K562 (cell line): ENCODE results near the gene TKTL2. TPM values are rescaled to one million over a fixed set of nuclear protein-coding genes. Genes with fewer than 3 reads are reported as not detected.

ENCODE experiments used
- ATAC-seq: fragments of 200-7000 bp; cut with Tn5 transposase; 3 replicates; pipeline ENCODE4 v1.9.1; 2020; ENCODE audit warnings: moderate library complexity
- BruUV-seq: library from RNA; stranded (reverse); fragments of 400-500 nt; replicated peaks from 2 replicates; lab custom pipeline; 2021; lab: Mats Ljungman, UMichigan
- CTCF ChIA-PET: fragments of 300-600 bp; formaldehyde crosslinking; extraction: SDS; loops from one replicate; lab custom pipeline; 2021; ENCODE audit warnings: low intra/inter-chr PET ratio; lab: Yijun Ruan, JAX
- POLR2A ChIA-PET: fragments of 300-600, 350-650 bp; sonication (Branson Sonifier 250); formaldehyde crosslinking; extraction: SDS; loops from one replicate; lab custom pipeline; 2021; ENCODE audit warnings: antibody characterized with exemption, inconsistent platforms; lab: Yijun Ruan, JAX
- DNase-seq, 4 experiments: peaks; one replicate each; pipeline versions ENCODE4 v3.0.0 to v3.0.0-alpha.2; 2011 to 2018; ENCODE audit warnings: low spot score in 3 of 4, mixed read lengths in 3 of 4; ENCODE audit errors: extremely low read depth in 1 of 4
- FAIRE-seq: peaks from 2 replicates; lab custom pipeline; 2011; peaks lifted over from hg19 to GRCh38; lab: Jason Lieb, UNC
- H2AFZ ChIP-seq: 2 replicates; pipeline ENCODE4 v1.6.0; 2011; ENCODE audit warnings: low read depth, low read length, control low read depth, inconsistent platforms
- H3K27ac ChIP-seq: fragments of 200-600 bp; 3 replicates; pipeline ENCODE4 v1.8.0; 2011; ENCODE audit warnings: low read depth, mild to moderate bottlenecking, control low read depth, inconsistent platforms, low read length, moderate library complexity, mixed read lengths; ENCODE audit errors: extremely low read depth
- H3K27me3 ChIP-seq, 2 experiments: fragments of 300-600 bp in 1 of 2; 2 replicates in 1 of 2; 3 replicates in 1 of 2; pipeline versions ENCODE4 v1.6.0 to v1.8.0; 2011; ENCODE audit warnings: inconsistent platforms in 2 of 2, low read length in 2 of 2, mild to moderate bottlenecking in 1 of 2, mixed read lengths in 1 of 2, moderate library complexity in 1 of 2; ENCODE audit not compliant: control insufficient read depth in 2 of 2, insufficient read depth in 2 of 2
- H3K36me3 ChIP-seq: fragments of 300-600 bp; 3 replicates; pipeline ENCODE4 v1.8.0; 2011; ENCODE audit warnings: mild to moderate bottlenecking, low read length, inconsistent platforms; ENCODE audit not compliant: control insufficient read depth, insufficient read depth
- H3K4me1 ChIP-seq, 2 experiments: fragments of 200-600 bp in 1 of 2; replicated peaks in 1 of 2; 2 replicates in 1 of 2; 3 replicates in 1 of 2; pipeline versions ENCODE4 v1.5.1 to v1.8.0; 2011; ENCODE audit warnings: inconsistent platforms in 2 of 2, low read length in 2 of 2, mild to moderate bottlenecking in 1 of 2, mixed read lengths in 1 of 2, moderate library complexity in 1 of 2; ENCODE audit not compliant: control insufficient read depth in 2 of 2, insufficient read depth in 2 of 2
- H3K4me2 ChIP-seq: 2 replicates; pipeline ENCODE4 v1.6.1; 2011; ENCODE audit warnings: low read length, control low read depth, inconsistent platforms, mixed read lengths; ENCODE audit not compliant: insufficient read depth
- H3K4me3 ChIP-seq: fragments of 200-600 bp; sonication (generic), shearing (Covaris generic); 2 replicates; pipeline ENCODE4 v1.5.1; 2016; ENCODE audit warnings: control low read depth, inconsistent platforms
- H3K79me2 ChIP-seq: fragments of 200-600 bp; 3 replicates; pipeline ENCODE4 v1.8.0; 2011; ENCODE audit warnings: low read length, inconsistent platforms; ENCODE audit not compliant: control insufficient read depth, insufficient read depth
- H3K9ac ChIP-seq, 2 experiments: 2 replicates each; pipeline versions ENCODE4 v1.6.0 to v1.6.1; 2011; ENCODE audit warnings: low read depth in 2 of 2, low read length in 2 of 2, control low read depth in 1 of 2, inconsistent platforms in 1 of 2, mild to moderate bottlenecking in 1 of 2, mixed read lengths in 1 of 2; ENCODE audit not compliant: insufficient read depth in 1 of 2
- H3K9me1 ChIP-seq: one replicate; pipeline ENCODE4 v1.6.0; 2011; ENCODE audit warnings: inconsistent platforms, mild to moderate bottlenecking, low read length, moderate library complexity; ENCODE audit not compliant: control insufficient read depth, insufficient read depth
- H3K9me3 ChIP-seq: replicated peaks from 2 replicates; pipeline ENCODE4 v1.5.1; 2011; ENCODE audit warnings: low read depth, low read length, inconsistent platforms; ENCODE audit not compliant: control insufficient read depth, insufficient read depth
- H4K20me1 ChIP-seq: replicated peaks from 2 replicates; pipeline ENCODE4 v1.6.1; 2011; ENCODE audit warnings: low read length, inconsistent platforms, mixed read lengths; ENCODE audit not compliant: control insufficient read depth, insufficient read depth
- CCAR2 ChIP-seq: fragments of 200-400 bp; formaldehyde crosslinking; IDR thresholded peaks from 2 replicates; pipeline ENCODE4 v1.6.1; 2017; ENCODE audit warnings: mild to moderate bottlenecking, low read depth, low read length
- HLTF ChIP-seq: fragments of 450-650 bp; IDR thresholded peaks from 2 replicates; pipeline ENCODE4 v1.6.1; 2016
- ILK ChIP-seq: fragments of 450-650 bp; IDR thresholded peaks from 2 replicates; pipeline ENCODE4 v1.6.1; 2016; ENCODE audit warnings: missing genetic modification characterization, low read depth, mild to moderate bottlenecking, missing compliant biosample characterization, moderate library complexity, borderline replicate concordance
- NCOA1 ChIP-seq: fragments of 450-650 bp; IDR thresholded peaks from 2 replicates; pipeline ENCODE4 v1.6.1; 2016; ENCODE audit warnings: low read depth
- TRIM25 ChIP-seq: fragments of 450-650 bp; IDR thresholded peaks from 2 replicates; pipeline ENCODE4 v1.7.0; 2016; ENCODE audit warnings: borderline replicate concordance
- UBTF ChIP-seq, 2 experiments: IDR thresholded peaks; 2 replicates each; pipeline ENCODE4 v1.6.1; 2012; ENCODE audit warnings: improper control_type of control experiment in 2 of 2, low read depth in 2 of 2, low read length in 2 of 2, borderline replicate concordance in 1 of 2
- ZNF165 ChIP-seq: fragments of 250-450 bp; sonication (Bioruptor Pico); IDR thresholded peaks from 2 replicates; pipeline ENCODE4 v1.4.0; 2020; ENCODE audit warnings: borderline replicate concordance
- WGBS: fragments of 100-300 bp; shearing (Covaris generic); methylation state at CpG from one replicate; pipeline ENCODE4 v1.1.6; 2016; ENCODE audit warnings: low coverage, mixed read lengths; ENCODE audit not compliant: insufficient coverage; ENCODE audit errors: missing lambda C conversion rate; 5-methylcytosine and 5-hydroxymethylcytosine counted together
- in situ Hi-C: fragments of 300-500 bp; cut with MboI; formaldehyde crosslinking; loops from 4 replicates; pipeline ENCODE4 v1.15.0; 2018; ENCODE audit warnings: inconsistent platforms, mixed read lengths
- intact Hi-C: fragments of 100-400 bp; cut with micrococcal nuclease; formaldehyde crosslinking; loops from 2 replicates; pipeline ENCODE4 v1.14.2; 2022
- polyA plus RNA-seq, 8 experiments: library from polyadenylated mRNA; depleted of rRNA in 4 of 8; stranded (reverse) in 5 of 8; unstranded in 3 of 8; fragments of >200 nt; fragmentation: Nextera tagmentation in 2 of 8; fragmentation: Illumina TruSeq in 1 of 8; extraction: Ambion mirVana in 2 of 8; extraction: Trizol in 1 of 8; gene quantifications; 2 replicates each; pipeline versions ENCODE4 v1.2.1 to v1.2.3, GENCODE V29; 2011 to 2014; ENCODE audit warnings: inconsistent platforms in 1 of 8, missing spikeins in 1 of 8
- total RNA-seq, 7 experiments: library from RNA; depleted of rRNA in 6 of 7; stranded (reverse); fragments of >200 nt in 6 of 7; fragmentation: Illumina TruSeq in 2 of 7; extraction: Trizol in 2 of 7; gene quantifications; 2 replicates each; pipeline versions ENCODE4 v1.2.1 to v1.2.3, GENCODE V29; 2011 to 2021; ENCODE audit warnings: low replicate concordance in 1 of 7

The TKTL2 gene
- total and polyA plus RNA-seq, 9 of the 15 experiments (the other 6 are each of a cell fraction or from before 2014, with no cell fraction given), result 0.03 to 0.31 (median 0.09) TPM; not detected in 1

GRCh38 chr4:163482190-163482589 is 8.6 kb upstream of the TKTL2 start:
- Histone ChIP-seq H4K20me1 (no peaks in the 10 kb centered on the region), H3K27ac (no peak overlapping the region), H3K4me1 (peaks cover 0 to 2% of the 10 kb centered on the region in 2 experiments; a peak in 1 of 5 replicates), H3K36me3 (no peaks in the 10 kb centered on the region), H3K4me3 (no peak overlapping the region), H3K27me3 (no peaks in the 10 kb centered on the region), H3K4me2 (no peak overlapping the region), H3K9me3 (no peaks in the 10 kb centered on the region; the same call in 1 of the 2 replicates), H3K79me2 (no peaks in the 10 kb centered on the region), H3K9ac (no peak overlapping the region), H2AFZ (no peak overlapping the region), H3K9me1 (no peaks in the 10 kb centered on the region)
- CTCF ChIA-PET, result no interaction called here
- FAIRE-seq, result no peak
- ATAC-seq, result no peak
- intact Hi-C loops (loop anchor here (5.0 kb wide), 1 partner anchor 1265 kb away; no protein-coding TSS in a partner anchor), in situ Hi-C loops (no loop called here)
- 0% methylated on average over 1 of the region's 1 CpG for WGBS
- DNase-seq, result no peak
- TF ChIP-seq NCOA1 (no peak), ZNF165 (CRISPR knock-in tag) (no peak), TRIM25 (no peak), HLTF (no peak), UBTF (IDR thresholded peaks at IDR 0.05; ENCODE audit: borderline replicate concordance in 1 of 2, low read depth in 2 of 2, low read length in 2 of 2) (no peak), ILK (tag) (no peak), CCAR2 (no peak)
- BruUV-seq, result no TSS peak
- POLR2A ChIA-PET, result no interaction called here
